Raji (cell line): ENCODE results near the gene OXTR.

Source experiments
- POLR2A ChIP-seq: IDR thresholded peaks from 2 replicates; pipeline ENCODE4 v1.6.1; 2011; ENCODE audit warnings: low read depth, low read length, control low read depth; ENCODE audit not compliant: insufficient read depth

Gene OXTR

DNA sequence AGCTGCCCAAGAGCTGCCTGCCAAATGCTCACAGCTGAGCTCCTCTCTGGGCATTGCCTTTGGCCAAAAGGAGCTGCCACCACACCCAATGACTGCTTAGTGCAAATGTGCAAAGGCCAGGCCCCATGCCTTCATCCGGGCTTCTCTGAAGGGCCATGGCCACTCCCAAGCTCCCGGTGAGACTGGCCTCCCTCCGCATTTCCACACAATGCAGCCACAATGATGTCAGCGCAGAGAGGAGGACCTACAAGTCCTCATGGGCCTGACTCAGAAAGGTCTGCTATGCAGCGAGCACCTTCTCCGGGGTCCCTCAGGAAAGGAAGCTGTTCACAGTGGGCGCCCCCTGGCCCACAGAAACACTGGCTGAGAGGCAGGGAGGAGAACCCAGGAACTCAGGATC lies 12.7 kb downstream of the OXTR start:
- no peak for TF ChIP-seq POLR2A

GRCh38 chr3:8755564-8756237 lies 13.7 kb downstream of the OXTR start:
- TF ChIP-seq POLR2A: no peak

DNA sequence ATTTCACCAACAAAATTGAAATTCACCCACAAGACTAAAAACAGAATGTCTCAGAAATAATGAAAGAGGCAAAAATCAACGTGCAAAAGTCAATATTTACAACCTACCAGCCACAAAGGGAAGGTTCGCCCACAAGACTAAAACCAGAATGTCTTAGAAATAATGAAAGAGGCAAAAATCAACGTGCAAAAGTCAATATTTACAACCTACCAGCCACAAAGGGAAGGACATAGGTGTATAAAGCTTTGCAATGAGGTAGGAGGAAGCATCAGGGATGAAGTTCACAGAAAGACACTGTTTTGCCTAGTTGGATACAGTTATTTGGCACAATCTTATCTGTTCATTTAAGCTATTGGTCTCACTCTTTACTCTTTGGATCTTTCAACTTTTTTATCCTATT lies 14.3 kb downstream of the OXTR start:
- TF ChIP-seq POLR2A: no peak

- TF ChIP-seq POLR2A: no peak
These were observed 16.6 kb downstream of the OXTR start for GRCh38 chr3:8752832-8753231.

- no peak for TF ChIP-seq POLR2A
These were observed 20.1 kb downstream of the OXTR start for GRCh38 chr3:8749316-8749715.

DNA sequence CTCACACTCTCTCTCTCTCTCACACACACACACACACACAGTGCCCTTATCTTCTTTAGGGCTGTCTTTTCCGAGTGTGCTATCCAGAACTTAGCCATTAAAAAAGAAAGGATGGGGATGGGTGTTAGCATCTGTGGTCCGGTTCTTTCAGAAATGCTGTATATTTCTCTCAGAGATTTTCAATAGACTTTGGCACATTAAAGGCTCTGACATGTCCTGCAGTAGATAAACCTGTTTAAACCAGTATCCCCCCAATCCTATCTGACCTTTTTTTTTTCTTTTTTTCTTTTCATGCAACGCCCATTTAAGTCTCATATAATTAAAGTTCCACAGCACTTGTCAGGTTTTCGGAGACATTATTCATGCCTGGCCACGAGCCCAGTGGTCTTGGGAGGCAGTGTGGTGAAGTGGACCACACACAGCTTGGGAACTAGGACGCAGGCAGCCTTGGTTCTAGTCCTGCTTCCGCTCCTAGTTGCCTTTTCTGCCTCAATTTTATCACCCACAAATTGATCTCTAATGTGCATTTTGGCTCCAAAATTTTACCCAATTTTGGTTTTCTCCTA lies 22.6 kb downstream of the OXTR start:
- TF ChIP-seq POLR2A: no peak

DNA sequence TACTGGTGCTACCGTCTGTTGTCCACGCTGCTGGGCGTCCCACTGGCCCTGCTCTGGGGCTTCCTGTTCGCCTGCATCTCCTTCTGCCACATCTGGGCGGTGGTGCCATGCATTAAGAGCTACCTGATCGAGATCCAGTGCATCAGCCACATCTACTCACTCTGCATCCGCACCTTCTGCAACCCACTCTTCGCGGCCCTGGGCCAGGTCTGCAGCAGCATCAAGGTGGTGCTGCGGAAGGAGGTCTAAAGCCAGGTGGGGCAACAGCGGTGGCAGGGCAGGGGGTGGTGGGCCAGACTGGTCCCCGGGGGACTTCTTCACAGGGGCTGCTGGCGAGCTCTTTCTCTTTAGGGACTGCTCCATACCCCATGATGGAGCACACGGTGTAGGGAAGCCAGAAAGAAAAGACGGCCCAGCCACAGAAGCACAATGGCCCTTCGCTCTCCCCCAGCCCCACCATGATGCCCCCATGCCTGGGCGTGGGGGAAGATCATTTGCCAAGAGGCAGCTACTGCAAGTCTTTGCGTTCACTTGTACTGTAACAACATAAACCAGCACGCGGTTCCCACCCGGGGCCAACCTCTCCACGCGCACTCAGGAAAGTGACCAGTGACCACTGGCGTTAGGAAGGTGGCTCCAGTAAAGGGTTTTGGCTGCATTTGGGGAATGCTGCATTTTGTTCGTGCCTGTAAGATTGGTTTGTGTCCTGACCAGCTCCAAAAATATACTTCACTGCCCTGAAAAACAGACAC lies 23.6 kb downstream of the OXTR start:
- TF ChIP-seq POLR2A: no peak

- no peak for TF ChIP-seq POLR2A
These were observed 25.5 kb downstream of the OXTR start for GRCh38 chr3:8743911-8744310.

DNA sequence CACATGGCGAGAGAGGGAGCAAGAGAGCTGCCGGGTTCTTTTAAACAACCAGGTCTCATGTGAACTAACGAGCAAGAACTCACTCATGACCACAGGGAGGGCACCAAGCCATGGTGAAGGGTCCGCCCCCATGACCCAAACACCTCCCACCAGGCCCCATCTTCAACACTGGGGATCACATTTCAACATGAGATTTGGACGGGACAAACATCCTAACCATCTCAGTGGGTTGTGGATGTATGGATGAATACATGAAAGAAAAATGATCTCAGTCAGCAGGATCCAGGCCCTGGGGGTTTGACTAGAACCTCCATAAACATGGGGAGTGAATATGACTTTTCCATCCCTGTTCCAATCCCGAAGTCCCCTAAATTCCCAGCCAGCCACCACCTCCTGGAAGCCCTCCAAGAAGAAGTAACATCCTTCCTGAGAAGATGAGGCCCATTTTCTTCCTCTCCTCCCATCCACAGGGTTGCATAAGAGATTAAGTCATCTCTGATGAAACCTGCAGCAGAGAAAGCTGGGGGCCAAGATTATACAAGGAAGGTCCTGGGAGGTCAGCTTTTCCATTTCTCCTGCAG lies 26.3 kb downstream of the OXTR start:
- TF ChIP-seq POLR2A: no peak

- no peak for TF ChIP-seq POLR2A
These were observed 27.7 kb downstream of the OXTR start for GRCh38 chr3:8741581-8742261.

GRCh38 chr3:8739757-8740504 lies 29.5 kb downstream of the OXTR start:
- TF ChIP-seq POLR2A: no peak

GRCh38 chr3:8738639-8739038 lies 30.8 kb downstream of the OXTR start:
- no peak for TF ChIP-seq POLR2A

DNA sequence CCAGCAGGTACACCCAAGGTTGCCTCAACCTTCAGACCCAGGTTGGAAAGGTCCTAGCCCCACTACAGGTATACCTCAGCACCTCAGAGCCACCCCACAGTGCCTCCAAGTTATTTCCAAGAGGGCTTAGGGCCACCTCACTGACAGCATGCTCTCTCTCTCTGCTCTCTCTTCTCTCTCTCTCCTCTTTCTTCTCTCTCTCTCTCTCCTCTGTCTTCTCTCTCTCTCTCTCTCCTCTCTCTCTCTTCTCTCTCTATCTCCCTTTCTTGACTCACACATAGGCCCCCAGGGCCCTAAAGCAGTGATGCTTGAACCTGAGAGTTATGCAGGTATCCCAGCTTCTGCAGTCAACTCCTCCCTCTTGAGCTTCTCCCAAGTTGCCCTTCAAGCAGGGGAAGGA lies 31.6 kb downstream of the OXTR start:
- TF ChIP-seq POLR2A: no peak

- TF ChIP-seq POLR2A: no peak
These were observed 32.1 kb downstream of the OXTR start for GRCh38 chr3:8737301-8737700.

DNA sequence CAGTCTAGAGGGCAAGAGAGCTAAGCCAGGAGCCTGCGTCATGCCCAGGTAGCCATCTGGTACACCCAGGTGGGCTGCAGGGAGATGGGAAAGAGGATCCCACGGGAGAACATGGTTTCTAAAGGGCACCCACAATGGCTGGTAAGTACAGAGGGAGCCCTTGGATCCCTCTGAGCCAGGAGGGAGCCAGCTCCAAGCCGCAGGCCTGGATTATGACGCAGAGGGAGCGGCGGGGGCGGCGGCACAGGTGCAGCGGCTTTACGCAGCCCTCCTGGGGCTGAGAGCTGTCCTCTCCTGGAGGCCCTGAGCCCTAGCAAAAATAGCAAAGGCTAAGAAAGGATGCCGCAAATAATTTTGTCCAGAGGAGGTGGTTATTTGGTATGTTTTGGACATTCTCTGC lies 33.0 kb downstream of the OXTR start:
- TF ChIP-seq POLR2A: no peak
